A549 (cell line): Measurements from ENCODE around the gene BICC1. TPM values are rescaled to one million over a fixed set of nuclear protein-coding genes. Genes with fewer than 3 reads are reported as not detected.

ENCODE experiments used
- ATAC-seq, 2 experiments: fragments of 200-7000 bp in 1 of 2; fragments of >200 bp in 1 of 2; cut with Nextera tagmentation in 1 of 2; cut with Tn5 transposase in 1 of 2; 3 replicates each; pipeline versions ENCODE4 v1.8.0 to v1.9.1; 2018 to 2020; ENCODE audit warnings: mild to moderate bottlenecking in 1 of 2, moderate library complexity in 1 of 2
- CTCF ChIA-PET: fragments of 300-600 bp; sonication (Branson Sonifier 250); formaldehyde crosslinking; extraction: SDS; loops from one replicate; lab custom pipeline; 2021; ENCODE audit warnings: antibody characterized with exemption, inconsistent platforms; lab: Yijun Ruan, JAX
- POLR2A ChIA-PET: fragments of 350-600 bp; formaldehyde crosslinking; extraction: SDS; loops from one replicate; lab custom pipeline; 2021; ENCODE audit warnings: antibody characterized with exemption, inconsistent platforms; lab: Yijun Ruan, JAX
- DNase-seq, 2 experiments: peaks; one replicate each; pipeline versions ENCODE4 v3.0.0 to v3.0.0-alpha.2; 2011 to 2016; ENCODE audit warnings: low read depth in 1 of 2, low spot score in 1 of 2
- FAIRE-seq: peaks from 2 replicates; lab custom pipeline; 2011; peaks lifted over from hg19 to GRCh38; lab: Jason Lieb, UNC
- H3K27ac ChIP-seq, 2 experiments: fragments of >200 bp; sonication (Bioruptor Twin); formaldehyde crosslinking; 3 replicates each; pipeline ENCODE4 v1.5.1; 2016 to 2017
- H3K4me1 ChIP-seq: fragments of >200 bp; sonication (Bioruptor Twin); formaldehyde crosslinking; 3 replicates; pipeline ENCODE4 v1.6.1; 2016
- H3K4me2 ChIP-seq: fragments of >200 bp; sonication (Bioruptor Twin); formaldehyde crosslinking; 3 replicates; pipeline ENCODE4 v1.6.1; 2016
- H3K4me3 ChIP-seq: fragments of >200 bp; sonication (Bioruptor Twin); formaldehyde crosslinking; 3 replicates; pipeline ENCODE4 v1.5.1; 2016
- H3K9me3 ChIP-seq: fragments of >200 bp; sonication (Bioruptor Twin); formaldehyde crosslinking; 3 replicates; pipeline ENCODE4 v1.6.1; 2016
- BHLHE40 ChIP-seq: IDR thresholded peaks from 2 replicates; pipeline ENCODE4 v1.6.1; 2012; ENCODE audit warnings: low read depth, low read length, inconsistent platforms
- CHD2 ChIP-seq: fragments of 150-350 bp; IDR thresholded peaks from 2 replicates; pipeline ENCODE4 v1.6.1; 2014; ENCODE audit warnings: low read length; ENCODE audit not compliant: partially characterized antibody
- EP300 ChIP-seq, 2 experiments: fragments of >200 bp; sonication (Bioruptor Twin); formaldehyde crosslinking; IDR thresholded peaks; 2 replicates in 1 of 2; 3 replicates in 1 of 2; pipeline ENCODE4 v1.6.1; 2016 to 2017
- ESRRA ChIP-seq: fragments of 150-350 bp; IDR thresholded peaks from 2 replicates; pipeline ENCODE4 v1.6.1; 2014; ENCODE audit warnings: mild to moderate bottlenecking, low read length, borderline replicate concordance
- GATA3 ChIP-seq: IDR thresholded peaks from 2 replicates; pipeline ENCODE4 v1.6.1; 2012; ENCODE audit warnings: borderline replicate concordance
- HOXB13 ChIP-seq: fragments of 250-450 bp; sonication (Bioruptor Pico); IDR thresholded peaks from 2 replicates; pipeline ENCODE4 v1.5.0; 2020; ENCODE audit warnings: low read depth, mild to moderate bottlenecking, moderate library complexity
- HOXB5 ChIP-seq: fragments of 250-450 bp; sonication (Bioruptor Pico); IDR thresholded peaks from 2 replicates; pipeline ENCODE4 v1.5.0; 2020; ENCODE audit warnings: mild to moderate bottlenecking, moderate library complexity
- JUN ChIP-seq, 2 experiments: fragments of >200 bp; sonication (Bioruptor Twin); formaldehyde crosslinking; IDR thresholded peaks; 2 replicates in 1 of 2; 3 replicates in 1 of 2; pipeline ENCODE4 v1.6.1; 2016 to 2017
- JUNB ChIP-seq: fragments of >200 bp; sonication (Bioruptor Twin); formaldehyde crosslinking; IDR thresholded peaks from 2 replicates; pipeline ENCODE4 v1.6.1; 2016
- KDM5A ChIP-seq: fragments of 200-600 bp; sonication (generic); IDR thresholded peaks from 2 replicates; pipeline ENCODE4 v1.6.1; 2016; ENCODE audit warnings: antibody characterized with exemption, mild to moderate bottlenecking
- MAFK ChIP-seq: fragments of 450-650 bp; IDR thresholded peaks from 2 replicates; pipeline ENCODE4 v1.6.1; 2014; ENCODE audit not compliant: partially characterized antibody
- MAZ ChIP-seq: fragments of 150-350 bp; IDR thresholded peaks from 2 replicates; pipeline ENCODE4 v1.6.1; 2014; ENCODE audit warnings: antibody characterized with exemption, low read depth, low read length, borderline replicate concordance
- PHF8 ChIP-seq: fragments of 200-600 bp; sonication (generic); IDR thresholded peaks from 2 replicates; pipeline ENCODE4 v1.6.1; 2016; ENCODE audit warnings: low read depth, mild to moderate bottlenecking, antibody characterized with exemption, moderate library complexity, borderline replicate concordance
- RAD21 ChIP-seq, 2 experiments: fragments of >200 bp in 1 of 2; sonication (Bioruptor Twin) in 1 of 2; formaldehyde crosslinking in 1 of 2; IDR thresholded peaks in 1 of 2; conservative IDR thresholded peaks in 1 of 2; 2 replicates in 1 of 2; 3 replicates in 1 of 2; pipeline ENCODE4 v1.6.1; 2012 to 2018; ENCODE audit warnings: inconsistent platforms in 1 of 2
- RARB ChIP-seq: fragments of 250-450 bp; sonication (Bioruptor Pico); IDR thresholded peaks from 2 replicates; pipeline ENCODE4 v1.8.0; 2021; ENCODE audit warnings: mild to moderate bottlenecking, moderate library complexity
- RFX5 ChIP-seq: fragments of 450-650 bp; IDR thresholded peaks from 2 replicates; pipeline ENCODE4 v1.7.1; 2014; ENCODE audit warnings: antibody characterized with exemption, mild to moderate bottlenecking, moderate library complexity
- SMC3 ChIP-seq: fragments of >200 bp; sonication (Bioruptor Twin); formaldehyde crosslinking; IDR thresholded peaks from 3 replicates; pipeline ENCODE4 v1.6.1; 2018; ENCODE audit warnings: inconsistent platforms
- TFCP2L1 ChIP-seq: fragments of 250-450 bp; sonication (Bioruptor Pico); IDR thresholded peaks from 2 replicates; pipeline ENCODE4 v1.5.0; 2021; ENCODE audit warnings: mild to moderate bottlenecking
- TP53 ChIP-seq: fragments of 250-450 bp; sonication (Bioruptor Pico); IDR thresholded peaks from 2 replicates; pipeline ENCODE4 v1.5.0; 2021; ENCODE audit warnings: mild to moderate bottlenecking, moderate library complexity
- ZFP36 ChIP-seq: fragments of 450-650 bp; IDR thresholded peaks from 2 replicates; pipeline ENCODE4 v1.6.1; 2014; ENCODE audit warnings: borderline replicate concordance; ENCODE audit not compliant: partially characterized antibody
- ZNF302 ChIP-seq: fragments of 250-450 bp; sonication (Bioruptor Pico); IDR thresholded peaks from 2 replicates; pipeline ENCODE4 v1.9.0; 2021; ENCODE audit warnings: inconsistent platforms, mild to moderate bottlenecking, moderate library complexity
- WGBS: methylation state at CpG from one replicate; pipeline ENCODE4 v1.1.6; 2017; ENCODE audit errors: missing lambda C conversion rate; 5-methylcytosine and 5-hydroxymethylcytosine counted together
- polyA plus RNA-seq, 4 experiments: library from polyadenylated mRNA; depleted of rRNA in 3 of 4; stranded (reverse); fragments of >200 nt; fragmentation: RNase III in 1 of 4; extraction: RNeasy Plus Mini Kit Qiagen cat#74134 plus additional on column Dnase treatment in 1 of 4; gene quantifications; 2 replicates in 3 of 4; 3 replicates in 1 of 4; pipeline ENCODE4 v1.2.3, GENCODE V29; 2011 to 2017
- TF ChIP-seq, protein P1 (sequence below): fragments of 250-450 bp; sonication (Bioruptor Pico); IDR thresholded peaks from 2 replicates; pipeline ENCODE4 v1.5.0; 2020; ENCODE audit warnings: low read depth, mild to moderate bottlenecking, moderate library complexity
- TF ChIP-seq, protein P2 (sequence below): fragments of 250-450 bp; sonication (Bioruptor Pico); IDR thresholded peaks from 2 replicates; pipeline ENCODE4 v1.5.0; 2021; ENCODE audit warnings: mild to moderate bottlenecking, moderate library complexity, borderline replicate concordance
- TF ChIP-seq, protein P3 (sequence below): fragments of >200 bp; sonication (Bioruptor Twin); formaldehyde crosslinking; IDR thresholded peaks from 3 replicates; pipeline ENCODE4 v1.6.1; 2016
- TF ChIP-seq, protein P4 (sequence below): IDR thresholded peaks from 2 replicates; pipeline ENCODE4 v1.6.1; 2012; ENCODE audit warnings: low read depth, borderline replicate concordance

Gene BICC1
- polyA plus RNA-seq, 2 of the 4 experiments (the other 2 are of a cell fraction), result 36.9 to 56.8 TPM

DNA sequence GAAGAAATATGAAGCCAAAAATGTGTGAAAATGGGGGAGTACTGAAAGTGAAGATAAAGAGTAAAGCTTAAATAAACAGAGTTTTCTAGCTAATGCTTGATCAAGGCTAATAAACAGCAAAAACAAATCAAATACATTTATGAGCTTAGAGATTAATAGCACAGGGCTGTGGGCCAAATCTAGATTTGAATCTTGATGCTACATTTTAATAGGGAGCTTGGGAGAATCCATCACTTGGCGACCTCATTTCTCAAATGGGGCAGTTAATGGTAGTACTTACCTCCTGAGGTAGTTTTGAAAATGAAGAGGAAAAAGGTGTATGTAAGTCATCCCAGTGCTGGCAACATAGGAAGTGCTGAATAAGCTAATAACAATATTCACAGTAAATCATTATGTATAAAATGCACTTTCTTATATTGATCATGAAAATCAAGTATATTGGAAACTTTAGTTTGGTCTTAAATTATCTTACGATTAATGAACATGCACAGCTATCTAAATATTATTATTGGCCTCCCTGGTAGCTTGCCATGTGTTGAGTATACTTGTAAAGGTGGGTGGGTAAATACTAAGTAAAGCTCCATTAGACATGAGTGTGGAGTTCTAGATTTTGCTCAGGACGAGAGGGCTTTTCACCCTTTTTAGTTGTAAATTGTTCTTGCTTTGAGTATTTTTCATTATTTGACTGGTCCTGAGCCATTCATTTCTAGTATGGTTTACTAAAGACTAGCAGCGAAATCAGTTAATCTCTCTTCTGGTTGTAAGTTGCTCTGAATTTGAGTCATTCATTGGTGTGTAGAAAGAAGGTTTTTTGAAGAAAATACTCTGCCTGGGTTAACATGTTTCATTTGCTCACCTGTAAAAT lies 5.1 kb downstream of the BICC1 start:
- POLR2A ChIA-PET, result interaction anchor here (0.5 to 1.9 kb wide), 2 partner anchors 121 to 143 kb away, joined by 3 to 6 read pairs; no protein-coding TSS in a partner anchor
- Histone ChIP-seq H3K4me2 (peak overlapping the region; percentile 85), H3K27ac (peak overlapping the region; percentile 84 to 91), H3K4me1 (peaks cover 36% of the 10 kb centered on the region), H3K9me3 (peaks cover 14% of the 10 kb centered on the region)
- WGBS, result 46% methylated on average over 4 of the region's 4 CpGs
- CTCF ChIA-PET, result interaction anchor here (0.6 to 2.2 kb wide), 9 partner anchors 10 to 124 kb away, joined by 3 to 6 read pairs (median 4); no protein-coding TSS in a partner anchor
- no peak for FAIRE-seq
- TF ChIP-seq MAFK (peak; percentile 86), EP300 (IDR thresholded peaks at IDR 0.05) (no peak)
- TF ChIP-seq, all 56 proteins: peak for 1
- 0 out of 3 replicates have a peak overlapping the region, but pooled peaks have one; percentile 21 for H3K4me3 ChIP-seq
- DNase-seq (no peak), ATAC-seq (no peak)

DNA sequence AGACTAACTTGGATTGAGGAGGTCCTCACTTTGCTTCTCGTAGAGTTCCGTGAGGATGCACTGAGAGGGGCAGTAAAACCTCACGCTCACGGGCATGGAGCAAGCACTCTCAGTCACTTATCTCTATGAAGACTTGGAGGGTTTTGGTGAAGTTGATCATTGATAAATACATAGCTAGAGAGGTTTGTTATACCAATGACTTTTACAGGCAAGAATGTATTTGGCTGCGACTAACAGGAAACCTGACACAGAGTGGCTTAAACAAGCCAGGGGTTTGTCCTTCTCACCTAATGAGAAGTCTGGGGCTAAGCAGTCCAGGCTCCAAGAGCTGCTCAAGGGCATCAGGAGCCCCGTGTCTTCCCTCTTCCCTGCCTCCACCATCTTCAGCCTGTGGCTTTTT lies 6.1 kb downstream of the BICC1 start:
- Histone ChIP-seq H3K9me3 (peaks cover 14% of the 10 kb centered on the region), H3K4me3 (peak overlapping the region; percentile 21; the same call in 2 of the 3 replicates), H3K4me2 (peak overlapping the region; percentile 85), H3K4me1 (peaks cover 36% of the 10 kb centered on the region), H3K27ac (peak overlapping the region; percentile 84 to 91)
- ChIA-PET POLR2A (interaction anchor here (1.9 kb wide), 1 partner anchor 120 kb away, joined by 6 read pairs; no protein-coding TSS in a partner anchor), CTCF (interaction anchor here (1.0 to 2.2 kb wide), 5 partner anchors 9 to 122 kb away, joined by 4 to 6 read pairs (median 5); no protein-coding TSS in a partner anchor)
- no peak for TF ChIP-seq MAFK
- TF ChIP-seq ESRRA, result no peak
- TF ChIP-seq RFX5, result peak; percentile 87
- peak; percentile 42 to 51 for TF ChIP-seq RAD21 (conservative IDR thresholded peaks at IDR 0.05 in 1 of 2, IDR thresholded peaks at IDR 0.05 in 1 of 2)
- TF ChIP-seq JUNB, result no peak
- TF ChIP-seq SMC3, result peak; percentile 30; the same call in 2 of the 3 replicates
- TF ChIP-seq RARB (CRISPR knock-in tag), result no peak
- no peak for TF ChIP-seq ZFP36
- TF ChIP-seq GATA3, result peak; percentile 58; the same call in 1 of the 2 replicates
- TF ChIP-seq EP300 (IDR thresholded peaks at IDR 0.05), result peak in 1 of 2 experiments; percentile 58; a peak in 1 of 5 replicates
- TF ChIP-seq, protein P1, sequence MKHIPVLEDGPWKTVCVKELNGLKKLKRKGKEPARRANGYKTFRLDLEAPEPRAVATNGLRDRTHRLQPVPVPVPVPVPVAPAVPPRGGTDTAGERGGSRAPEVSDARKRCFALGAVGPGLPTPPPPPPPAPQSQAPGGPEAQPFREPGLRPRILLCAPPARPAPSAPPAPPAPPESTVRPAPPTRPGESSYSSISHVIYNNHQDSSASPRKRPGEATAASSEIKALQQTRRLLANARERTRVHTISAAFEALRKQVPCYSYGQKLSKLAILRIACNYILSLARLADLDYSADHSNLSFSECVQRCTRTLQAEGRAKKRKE, result no peak
- no peak for TF ChIP-seq HOXB13 (CRISPR knock-in tag)
- no peak for TF ChIP-seq TFCP2L1
- TF ChIP-seq, protein P2, sequence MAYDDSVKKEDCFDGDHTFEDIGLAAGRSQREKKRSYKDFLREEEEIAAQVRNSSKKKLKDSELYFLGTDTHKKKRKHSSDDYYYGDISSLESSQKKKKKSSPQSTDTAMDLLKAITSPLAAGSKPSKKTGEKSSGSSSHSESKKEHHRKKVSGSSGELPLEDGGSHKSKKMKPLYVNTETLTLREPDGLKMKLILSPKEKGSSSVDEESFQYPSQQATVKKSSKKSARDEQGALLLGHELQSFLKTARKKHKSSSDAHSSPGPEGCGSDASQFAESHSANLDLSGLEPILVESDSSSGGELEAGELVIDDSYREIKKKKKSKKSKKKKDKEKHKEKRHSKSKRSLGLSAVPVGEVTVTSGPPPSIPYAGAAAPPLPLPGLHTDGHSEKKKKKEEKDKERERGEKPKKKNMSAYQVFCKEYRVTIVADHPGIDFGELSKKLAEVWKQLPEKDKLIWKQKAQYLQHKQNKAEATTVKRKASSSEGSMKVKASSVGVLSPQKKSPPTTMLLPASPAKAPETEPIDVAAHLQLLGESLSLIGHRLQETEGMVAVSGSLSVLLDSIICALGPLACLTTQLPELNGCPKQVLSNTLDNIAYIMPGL (CRISPR knock-in tag), result no peak
- no peak for TF ChIP-seq PHF8
- no peak for TF ChIP-seq ZNF302
- no peak for TF ChIP-seq HOXB5 (CRISPR knock-in tag)
- TF ChIP-seq, protein P3, sequence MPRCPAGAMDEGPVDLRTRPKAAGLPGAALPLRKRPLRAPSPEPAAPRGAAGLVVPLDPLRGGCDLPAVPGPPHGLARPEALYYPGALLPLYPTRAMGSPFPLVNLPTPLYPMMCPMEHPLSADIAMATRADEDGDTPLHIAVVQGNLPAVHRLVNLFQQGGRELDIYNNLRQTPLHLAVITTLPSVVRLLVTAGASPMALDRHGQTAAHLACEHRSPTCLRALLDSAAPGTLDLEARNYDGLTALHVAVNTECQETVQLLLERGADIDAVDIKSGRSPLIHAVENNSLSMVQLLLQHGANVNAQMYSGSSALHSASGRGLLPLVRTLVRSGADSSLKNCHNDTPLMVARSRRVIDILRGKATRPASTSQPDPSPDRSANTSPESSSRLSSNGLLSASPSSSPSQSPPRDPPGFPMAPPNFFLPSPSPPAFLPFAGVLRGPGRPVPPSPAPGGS, result no peak
- TF ChIP-seq MAZ, result no peak
- no peak for TF ChIP-seq BHLHE40
- TF ChIP-seq CHD2, result no peak
- no peak for TF ChIP-seq TP53 (CRISPR knock-in tag)
- 0 out of 5 replicates have a peak, but pooled peaks of 1 of the 2 experiments have one; percentile 38 for TF ChIP-seq JUN (IDR thresholded peaks at IDR 0.05)
- TF ChIP-seq, protein P4, sequence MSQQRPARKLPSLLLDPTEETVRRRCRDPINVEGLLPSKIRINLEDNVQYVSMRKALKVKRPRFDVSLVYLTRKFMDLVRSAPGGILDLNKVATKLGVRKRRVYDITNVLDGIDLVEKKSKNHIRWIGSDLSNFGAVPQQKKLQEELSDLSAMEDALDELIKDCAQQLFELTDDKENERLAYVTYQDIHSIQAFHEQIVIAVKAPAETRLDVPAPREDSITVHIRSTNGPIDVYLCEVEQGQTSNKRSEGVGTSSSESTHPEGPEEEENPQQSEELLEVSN, result no peak
- no peak for TF ChIP-seq KDM5A
- WGBS, result under 1% methylated on average over 6 of the region's 6 CpGs
- FAIRE-seq (peak; percentile 51), ATAC-seq (peak; percentile 66 to 83), DNase-seq (peak in 1 of 2 experiments; percentile 72)
